K562 (cell line): ENCODE data around the gene SRPK2. TPM values are rescaled to one million over a fixed set of nuclear protein-coding genes. Genes with fewer than 3 reads are reported as not detected.

ENCODE experiments used
- ATAC-seq: fragments of 200-7000 bp; cut with Tn5 transposase; 3 replicates; pipeline ENCODE4 v1.9.1; 2020; ENCODE audit warnings: moderate library complexity
- BruUV-seq: library from RNA; stranded (reverse); fragments of 400-500 nt; replicated peaks from 2 replicates; lab custom pipeline; 2021; lab: Mats Ljungman, UMichigan
- CTCF ChIA-PET: fragments of 300-600 bp; formaldehyde crosslinking; extraction: SDS; loops from one replicate; lab custom pipeline; 2021; ENCODE audit warnings: low intra/inter-chr PET ratio; lab: Yijun Ruan, JAX
- POLR2A ChIA-PET: fragments of 300-600, 350-650 bp; sonication (Branson Sonifier 250); formaldehyde crosslinking; extraction: SDS; loops from one replicate; lab custom pipeline; 2021; ENCODE audit warnings: antibody characterized with exemption, inconsistent platforms; lab: Yijun Ruan, JAX
- DNase-seq, 4 experiments: peaks; one replicate each; pipeline versions ENCODE4 v3.0.0 to v3.0.0-alpha.2; 2011 to 2018; ENCODE audit warnings: low spot score in 3 of 4, mixed read lengths in 3 of 4; ENCODE audit errors: extremely low read depth in 1 of 4
- FAIRE-seq: peaks from 2 replicates; lab custom pipeline; 2011; peaks lifted over from hg19 to GRCh38; lab: Jason Lieb, UNC
- H2AFZ ChIP-seq: 2 replicates; pipeline ENCODE4 v1.6.0; 2011; ENCODE audit warnings: low read depth, low read length, control low read depth, inconsistent platforms
- H3K27ac ChIP-seq: fragments of 200-600 bp; 3 replicates; pipeline ENCODE4 v1.8.0; 2011; ENCODE audit warnings: low read depth, mild to moderate bottlenecking, control low read depth, inconsistent platforms, low read length, moderate library complexity, mixed read lengths; ENCODE audit errors: extremely low read depth
- H3K27me3 ChIP-seq, 2 experiments: fragments of 300-600 bp in 1 of 2; 2 replicates in 1 of 2; 3 replicates in 1 of 2; pipeline versions ENCODE4 v1.6.0 to v1.8.0; 2011; ENCODE audit warnings: inconsistent platforms in 2 of 2, low read length in 2 of 2, mild to moderate bottlenecking in 1 of 2, mixed read lengths in 1 of 2, moderate library complexity in 1 of 2; ENCODE audit not compliant: control insufficient read depth in 2 of 2, insufficient read depth in 2 of 2
- H3K36me3 ChIP-seq: fragments of 300-600 bp; 3 replicates; pipeline ENCODE4 v1.8.0; 2011; ENCODE audit warnings: mild to moderate bottlenecking, low read length, inconsistent platforms; ENCODE audit not compliant: control insufficient read depth, insufficient read depth
- H3K4me1 ChIP-seq, 2 experiments: fragments of 200-600 bp in 1 of 2; replicated peaks in 1 of 2; 2 replicates in 1 of 2; 3 replicates in 1 of 2; pipeline versions ENCODE4 v1.5.1 to v1.8.0; 2011; ENCODE audit warnings: inconsistent platforms in 2 of 2, low read length in 2 of 2, mild to moderate bottlenecking in 1 of 2, mixed read lengths in 1 of 2, moderate library complexity in 1 of 2; ENCODE audit not compliant: control insufficient read depth in 2 of 2, insufficient read depth in 2 of 2
- H3K4me2 ChIP-seq: 2 replicates; pipeline ENCODE4 v1.6.1; 2011; ENCODE audit warnings: low read length, control low read depth, inconsistent platforms, mixed read lengths; ENCODE audit not compliant: insufficient read depth
- H3K4me3 ChIP-seq: fragments of 200-600 bp; sonication (generic), shearing (Covaris generic); 2 replicates; pipeline ENCODE4 v1.5.1; 2016; ENCODE audit warnings: control low read depth, inconsistent platforms
- H3K79me2 ChIP-seq: fragments of 200-600 bp; 3 replicates; pipeline ENCODE4 v1.8.0; 2011; ENCODE audit warnings: low read length, inconsistent platforms; ENCODE audit not compliant: control insufficient read depth, insufficient read depth
- H3K9ac ChIP-seq, 2 experiments: 2 replicates each; pipeline versions ENCODE4 v1.6.0 to v1.6.1; 2011; ENCODE audit warnings: low read depth in 2 of 2, low read length in 2 of 2, control low read depth in 1 of 2, inconsistent platforms in 1 of 2, mild to moderate bottlenecking in 1 of 2, mixed read lengths in 1 of 2; ENCODE audit not compliant: insufficient read depth in 1 of 2
- H3K9me1 ChIP-seq: one replicate; pipeline ENCODE4 v1.6.0; 2011; ENCODE audit warnings: inconsistent platforms, mild to moderate bottlenecking, low read length, moderate library complexity; ENCODE audit not compliant: control insufficient read depth, insufficient read depth
- H3K9me3 ChIP-seq: replicated peaks from 2 replicates; pipeline ENCODE4 v1.5.1; 2011; ENCODE audit warnings: low read depth, low read length, inconsistent platforms; ENCODE audit not compliant: control insufficient read depth, insufficient read depth
- H4K20me1 ChIP-seq: replicated peaks from 2 replicates; pipeline ENCODE4 v1.6.1; 2011; ENCODE audit warnings: low read length, inconsistent platforms, mixed read lengths; ENCODE audit not compliant: control insufficient read depth, insufficient read depth
- BDP1 ChIP-seq: IDR thresholded peaks from 3 replicates; pipeline ENCODE4 v1.6.1; 2011; ENCODE audit not compliant: insufficient read length, insufficient read depth
- HDAC1 ChIP-seq, 2 experiments: fragments of 450-650 bp; IDR thresholded peaks; 2 replicates each; pipeline ENCODE4 v1.6.1; 2016 to 2017; ENCODE audit warnings: inconsistent platforms in 1 of 2, mild to moderate bottlenecking in 1 of 2, moderate library complexity in 1 of 2
- HDGF ChIP-seq: fragments of 450-650 bp; IDR thresholded peaks from 2 replicates; pipeline ENCODE4 v1.6.1; 2016
- KDM1A ChIP-seq, 2 experiments: fragments of 450-650 bp; IDR thresholded peaks; 2 replicates each; pipeline ENCODE4 v1.6.1; 2016; ENCODE audit warnings: mild to moderate bottlenecking in 2 of 2
- SRSF7 ChIP-seq: fragments of 200-400 bp; formaldehyde crosslinking; optimal IDR thresholded peaks from 2 replicates; pipeline ENCODE3; 2017; ENCODE audit warnings: mild to moderate bottlenecking, low read depth, low read length
- TCFL5 ChIP-seq: fragments of 250-450 bp; sonication (Bioruptor Pico); conservative IDR thresholded peaks from 2 replicates; pipeline ENCODE4 v1.6.1; 2021; ENCODE audit warnings: mild to moderate bottlenecking, moderate library complexity, matching md5 sums
- ZNF12 ChIP-seq: sonication (generic); formaldehyde crosslinking; IDR thresholded peaks from 2 replicates; pipeline ENCODE4 v1.4.0; 2020; ENCODE audit warnings: mild to moderate bottlenecking, missing genetic modification reagents
- WGBS: fragments of 100-300 bp; shearing (Covaris generic); methylation state at CpG from one replicate; pipeline ENCODE4 v1.1.6; 2016; ENCODE audit warnings: low coverage, mixed read lengths; ENCODE audit not compliant: insufficient coverage; ENCODE audit errors: missing lambda C conversion rate; 5-methylcytosine and 5-hydroxymethylcytosine counted together
- in situ Hi-C: fragments of 300-500 bp; cut with MboI; formaldehyde crosslinking; loops from 4 replicates; pipeline ENCODE4 v1.15.0; 2018; ENCODE audit warnings: inconsistent platforms, mixed read lengths
- intact Hi-C: fragments of 100-400 bp; cut with micrococcal nuclease; formaldehyde crosslinking; loops from 2 replicates; pipeline ENCODE4 v1.14.2; 2022
- polyA plus RNA-seq, 8 experiments: library from polyadenylated mRNA; depleted of rRNA in 4 of 8; stranded (reverse) in 5 of 8; unstranded in 3 of 8; fragments of >200 nt; fragmentation: Nextera tagmentation in 2 of 8; fragmentation: Illumina TruSeq in 1 of 8; extraction: Ambion mirVana in 2 of 8; extraction: Trizol in 1 of 8; gene quantifications; 2 replicates each; pipeline versions ENCODE4 v1.2.1 to v1.2.3, GENCODE V29; 2011 to 2014; ENCODE audit warnings: inconsistent platforms in 1 of 8, missing spikeins in 1 of 8
- total RNA-seq, 7 experiments: library from RNA; depleted of rRNA in 6 of 7; stranded (reverse); fragments of >200 nt in 6 of 7; fragmentation: Illumina TruSeq in 2 of 7; extraction: Trizol in 2 of 7; gene quantifications; 2 replicates each; pipeline versions ENCODE4 v1.2.1 to v1.2.3, GENCODE V29; 2011 to 2021; ENCODE audit warnings: low replicate concordance in 1 of 7
- TF ChIP-seq, protein P1 (sequence below): fragments of 250-450 bp; sonication (Bioruptor Pico); IDR thresholded peaks from 2 replicates; pipeline ENCODE4 v1.6.1; 2021; ENCODE audit warnings: mild to moderate bottlenecking
- TF ChIP-seq, protein P2 (sequence below): fragments of 450-650 bp; IDR thresholded peaks from 2 replicates; pipeline ENCODE4 v1.7.1; 2018; ENCODE audit warnings: mild to moderate bottlenecking, low read depth; ENCODE audit not compliant: partially characterized antibody

The SRPK2 gene
- total and polyA plus RNA-seq, 9 of the 15 experiments (the other 6 are each of a cell fraction or from before 2014, with no cell fraction given), result 21.5 to 44.7 (median 33.3) TPM

DNA sequence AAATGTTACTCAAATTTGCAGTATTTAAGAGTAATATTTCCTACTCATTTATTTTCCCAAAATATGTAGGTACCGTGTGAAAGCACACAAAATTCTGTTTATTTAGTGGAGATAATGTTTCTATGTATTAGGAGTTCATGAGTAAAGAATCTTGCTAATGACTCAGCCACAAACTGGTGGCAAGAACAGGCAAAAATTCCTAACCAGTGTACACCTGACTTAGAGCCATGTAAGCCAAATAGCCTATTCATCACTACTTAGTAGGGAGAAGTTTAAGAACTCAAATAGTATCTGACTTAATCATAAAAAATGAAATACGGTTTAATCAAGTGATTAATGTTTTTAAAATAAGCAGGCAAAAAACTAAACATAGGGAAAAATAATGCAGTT, 169.0 kb downstream of the SRPK2 start:
- Histone ChIP-seq H3K4me3 (no peak overlapping the region), H3K79me2 (peaks cover 25% of the 10 kb centered on the region; the same call in 2 of the 3 replicates), H3K4me1 (peaks cover under 1 to 10% of the 10 kb centered on the region in 2 experiments; a peak in 3 of 5 replicates), H3K9me3 (no peaks in the 10 kb centered on the region), H2AFZ (no peak overlapping the region), H4K20me1 (no peaks in the 10 kb centered on the region), H3K36me3 (no peaks in the 10 kb centered on the region), H3K27me3 (no peaks in the 10 kb centered on the region), H3K4me2 (no peak overlapping the region), H3K9me1 (no peaks in the 10 kb centered on the region), H3K27ac (no peak overlapping the region), H3K9ac (no peak overlapping the region)
- 59% methylated on average over 2 of the region's 2 CpGs for whole genome bisulfite sequencing
- ChIA-PET CTCF (no interaction called here), POLR2A (no interaction called here)
- intact Hi-C loops (no loop called here), in situ Hi-C loops (no loop called here)
- ATAC-seq (no peak), FAIRE-seq (no peak), DNase-seq (no peak)
- no TSS peak for BruUV-seq
- TF ChIP-seq, protein P1, sequence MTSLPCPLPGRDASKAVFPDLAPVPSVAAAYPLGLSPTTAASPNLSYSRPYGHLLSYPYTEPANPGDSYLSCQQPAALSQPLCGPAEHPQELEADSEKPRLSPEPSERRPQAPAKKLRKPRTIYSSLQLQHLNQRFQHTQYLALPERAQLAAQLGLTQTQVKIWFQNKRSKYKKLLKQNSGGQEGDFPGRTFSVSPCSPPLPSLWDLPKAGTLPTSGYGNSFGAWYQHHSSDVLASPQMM, result no peak
- no peak for TF ChIP-seq HDGF
- TF ChIP-seq ZNF12 (CRISPR knock-in tag), result no peak
- TF ChIP-seq HDAC1 (IDR thresholded peaks at IDR 0.05), result no peak
- no peak for TF ChIP-seq SRSF7
- TF ChIP-seq, protein P2, sequence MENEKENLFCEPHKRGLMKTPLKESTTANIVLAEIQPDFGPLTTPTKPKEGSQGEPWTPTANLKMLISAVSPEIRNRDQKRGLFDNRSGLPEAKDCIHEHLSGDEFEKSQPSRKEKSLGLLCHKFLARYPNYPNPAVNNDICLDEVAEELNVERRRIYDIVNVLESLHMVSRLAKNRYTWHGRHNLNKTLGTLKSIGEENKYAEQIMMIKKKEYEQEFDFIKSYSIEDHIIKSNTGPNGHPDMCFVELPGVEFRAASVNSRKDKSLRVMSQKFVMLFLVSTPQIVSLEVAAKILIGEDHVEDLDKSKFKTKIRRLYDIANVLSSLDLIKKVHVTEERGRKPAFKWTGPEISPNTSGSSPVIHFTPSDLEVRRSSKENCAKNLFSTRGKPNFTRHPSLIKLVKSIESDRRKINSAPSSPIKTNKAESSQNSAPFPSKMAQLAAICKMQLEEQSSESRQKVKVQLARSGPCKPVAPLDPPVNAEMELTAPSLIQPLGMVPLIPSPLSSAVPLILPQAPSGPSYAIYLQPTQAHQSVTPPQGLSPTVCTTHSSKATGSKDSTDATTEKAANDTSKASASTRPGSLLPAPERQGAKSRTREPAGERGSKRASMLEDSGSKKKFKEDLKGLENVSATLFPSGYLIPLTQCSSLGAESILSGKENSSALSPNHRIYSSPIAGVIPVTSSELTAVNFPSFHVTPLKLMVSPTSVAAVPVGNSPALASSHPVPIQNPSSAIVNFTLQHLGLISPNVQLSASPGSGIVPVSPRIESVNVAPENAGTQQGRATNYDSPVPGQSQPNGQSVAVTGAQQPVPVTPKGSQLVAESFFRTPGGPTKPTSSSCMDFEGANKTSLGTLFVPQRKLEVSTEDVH, result no peak
- TF ChIP-seq BDP1, result no peak
- no peak for TF ChIP-seq KDM1A (IDR thresholded peaks at IDR 0.05)
- no peak for TF ChIP-seq TCFL5 (CRISPR knock-in tag)
